HG03439 (cell line): ENCODE results near the gene SELE.
"Not testable (repeated sequence)": the region's sequence is repeated elsewhere in the genome, so short reads cannot be mapped to it uniquely, and the experiment has no call there.

Source experiments
- ATAC-seq: cut with Tn5 transposase; IDR thresholded peaks from one replicate; pipeline ENCODE4 v1.9.1; 2021; ENCODE audit warnings: mild to moderate bottlenecking, moderate library complexity; ENCODE audit not compliant: unreplicated experiment

Gene SELE

DNA sequence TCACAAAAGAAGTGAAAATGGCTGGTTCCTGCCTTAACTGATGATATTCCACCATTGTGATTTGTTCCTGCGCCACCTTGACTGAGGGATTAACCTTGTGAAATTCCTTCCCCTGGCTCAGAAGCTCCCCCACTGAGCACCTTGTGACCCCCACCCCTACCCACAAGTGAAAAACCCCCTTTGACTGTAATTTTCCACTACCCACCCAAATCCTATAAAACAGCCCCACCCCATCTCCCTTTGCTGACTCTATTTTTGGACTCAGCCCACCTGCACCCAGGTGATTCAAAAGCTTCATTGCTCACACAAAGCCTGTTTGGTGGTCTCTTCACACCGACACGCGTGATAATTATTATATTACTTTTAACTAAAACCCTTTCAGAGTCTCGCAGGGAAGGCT lies 45.5 kb downstream of the SELE start:
- ATAC-seq, result not testable (repeated sequence)

DNA sequence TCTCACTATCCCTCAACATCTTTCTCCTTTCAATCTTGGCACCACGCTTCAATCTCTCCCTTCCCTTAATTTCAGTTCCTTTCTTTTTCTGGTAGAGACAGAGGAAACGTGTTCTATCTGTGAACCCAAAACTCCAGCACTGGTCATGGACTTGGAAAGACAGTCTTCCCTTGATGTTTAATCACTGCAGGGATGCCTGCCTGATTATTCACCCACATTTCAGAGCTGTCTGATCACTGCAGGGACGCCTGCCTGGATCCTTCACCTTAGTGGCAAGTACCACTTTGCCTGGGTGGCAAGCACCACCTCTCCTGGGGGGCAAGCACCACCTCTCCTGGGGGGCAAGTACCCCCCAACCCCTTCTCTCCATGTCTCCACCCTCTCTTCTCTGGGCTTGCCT lies 50.2 kb downstream of the SELE start:
- no peak for ATAC-seq

DNA sequence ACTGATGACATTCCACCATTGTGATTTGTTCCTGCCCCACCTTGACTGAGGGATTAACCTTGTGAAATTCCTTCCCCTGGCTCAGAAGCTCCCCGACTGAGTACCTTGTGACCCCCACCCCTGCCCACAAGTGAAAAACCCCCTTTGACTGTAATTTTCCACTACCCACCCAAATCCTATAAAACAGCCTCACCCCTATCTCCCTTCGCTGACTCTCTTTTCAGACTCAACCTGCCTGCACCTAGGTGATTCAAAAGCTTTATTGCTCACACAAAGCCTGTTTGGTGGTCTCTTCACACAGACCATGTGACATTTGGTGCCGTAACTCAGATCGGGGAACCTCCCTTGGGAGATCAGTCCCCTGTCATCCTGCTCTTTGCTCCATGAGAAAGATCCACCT lies 50.7 kb downstream of the SELE start:
- not testable (repeated sequence) for ATAC-seq

DNA sequence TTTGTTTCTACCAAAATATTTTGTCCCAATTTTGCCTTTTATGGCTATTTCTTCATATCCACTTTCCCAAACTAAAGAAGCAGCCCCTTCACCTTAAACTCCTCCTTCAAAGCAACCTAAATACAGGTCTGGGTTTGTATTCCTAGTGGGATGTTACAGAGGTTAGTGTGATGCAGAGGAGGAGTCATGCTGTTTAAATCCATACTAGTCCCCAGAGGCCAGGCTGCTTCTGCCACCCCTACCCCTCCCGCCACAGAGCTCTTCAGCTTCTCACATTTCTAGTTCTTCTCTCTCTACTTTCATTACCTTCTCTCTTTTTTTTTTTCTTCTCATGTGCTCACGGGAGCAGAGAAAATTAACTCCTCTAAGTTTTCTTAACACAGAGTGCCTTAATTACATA lies 51.8 kb downstream of the SELE start:
- no peak for ATAC-seq

DNA sequence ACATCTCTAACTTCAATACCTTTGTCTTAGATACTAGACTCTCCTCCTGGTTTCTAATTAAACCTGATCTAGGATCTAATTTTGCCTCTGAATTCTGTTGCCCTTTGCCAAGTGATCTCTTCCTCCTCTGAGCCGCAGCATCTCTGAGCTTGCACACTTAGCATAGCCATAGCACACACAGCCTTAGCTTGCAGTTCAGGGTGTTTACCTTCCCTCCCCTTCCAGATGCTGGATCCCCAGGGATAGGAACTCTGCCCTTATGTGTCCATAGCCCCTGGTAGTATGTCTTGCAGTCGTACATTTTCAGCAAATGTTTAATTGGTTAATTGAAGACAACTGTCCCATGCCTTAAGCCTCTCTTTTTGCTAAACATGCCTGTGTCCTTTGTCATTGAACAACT lies 52.7 kb downstream of the SELE start:
- no peak for ATAC-seq

DNA sequence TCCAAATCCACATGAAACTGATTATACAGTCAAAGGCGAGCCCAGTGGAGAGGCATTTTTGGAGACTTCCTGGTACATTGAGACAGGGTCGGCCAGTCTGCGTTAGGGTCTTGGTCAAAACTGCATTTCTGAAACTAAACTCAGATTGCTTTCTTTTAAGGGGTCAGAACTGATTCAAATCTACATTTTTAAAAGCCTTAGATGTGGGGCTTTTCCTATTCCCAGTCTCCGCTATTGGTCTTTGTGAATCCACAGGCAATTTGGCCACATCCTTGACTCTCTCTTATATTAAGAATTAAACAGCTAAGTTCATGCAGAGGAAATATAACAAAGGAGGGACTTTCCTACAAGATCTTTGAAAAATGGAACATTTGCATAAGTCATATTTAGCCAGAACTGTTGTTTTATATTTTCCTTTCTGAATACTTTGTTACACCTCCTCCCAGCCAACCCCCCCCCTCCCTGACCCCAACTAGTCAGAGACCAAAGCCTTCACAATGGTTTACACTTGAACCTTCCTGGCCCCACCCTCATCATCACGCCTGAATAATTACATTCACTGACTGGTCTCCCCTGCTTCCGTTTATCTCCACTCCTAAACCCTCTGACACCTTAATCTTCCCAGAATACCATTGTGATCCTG lies 53.4 kb downstream of the SELE start:
- no peak for ATAC-seq

DNA sequence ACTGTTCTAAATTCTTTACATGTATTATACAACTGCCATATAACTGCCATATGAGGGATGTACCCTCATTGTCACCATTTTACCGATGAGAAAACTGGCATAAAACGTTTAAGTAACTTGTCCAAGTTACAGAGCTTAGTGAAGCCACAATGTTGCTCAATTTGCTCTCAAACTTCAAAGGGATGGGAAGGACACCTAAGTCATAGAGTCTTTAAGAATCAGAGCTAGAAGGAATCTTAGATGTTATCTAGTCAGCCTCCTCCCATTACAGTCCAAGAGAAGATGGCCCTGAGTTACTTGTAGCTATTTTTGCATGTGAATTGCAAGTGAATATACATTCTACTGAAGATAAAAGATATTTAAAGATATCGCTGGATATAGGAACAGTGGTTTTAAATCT lies 54.2 kb downstream of the SELE start:
- no peak for ATAC-seq

DNA sequence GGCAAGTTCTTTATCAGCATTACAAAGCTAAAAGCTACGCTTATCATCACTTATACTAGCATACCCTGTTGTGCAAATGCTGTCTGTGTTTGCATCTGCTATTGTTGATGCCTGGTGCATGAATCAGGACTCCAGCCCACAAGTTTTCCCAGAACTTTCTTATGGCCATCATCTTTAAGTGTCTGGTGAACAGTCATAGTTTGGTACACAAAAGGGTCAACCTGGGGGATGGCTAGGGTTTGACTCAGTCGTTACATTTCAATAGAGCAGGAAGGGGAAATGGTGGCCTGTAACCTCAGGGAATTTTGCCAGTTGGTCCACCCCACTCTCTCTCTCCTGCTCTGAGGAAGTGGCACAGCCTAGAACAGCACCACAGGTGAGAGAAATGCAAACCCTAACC lies 57.9 kb downstream of the SELE start:
- no peak for ATAC-seq
